ENCODE data around the gene OR10H1.

DNA sequence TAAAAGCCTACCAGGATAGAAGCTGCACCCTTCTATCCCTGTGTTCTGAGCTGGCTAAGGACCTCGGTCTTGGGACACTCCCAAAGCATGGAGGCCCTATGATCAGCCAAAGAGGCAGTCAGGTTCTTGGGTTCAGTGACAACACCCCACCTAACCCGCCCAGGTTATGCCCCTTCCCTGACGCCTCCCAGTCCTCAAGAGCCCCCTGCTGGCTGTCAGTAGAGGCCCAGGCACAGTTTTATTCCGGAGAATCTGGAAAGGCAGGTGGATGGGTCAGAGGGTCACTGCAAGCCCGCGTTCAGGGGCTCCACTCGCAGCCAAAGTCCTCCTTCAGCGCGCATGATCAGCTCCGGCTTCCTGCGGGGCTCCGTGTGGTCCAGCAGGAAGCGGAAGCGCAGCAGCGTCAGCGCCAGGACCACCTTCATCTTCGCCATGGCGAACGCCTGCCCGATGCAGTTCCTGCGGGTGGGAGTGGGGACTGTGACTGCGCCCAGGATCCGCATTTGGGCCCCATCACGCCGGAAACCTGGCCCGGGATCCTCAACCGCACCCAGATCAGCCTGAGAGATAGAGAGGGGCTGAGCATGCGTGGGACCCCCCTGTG lies 55.4 kb downstream of the OR10H1 start:
- TF ChIP-seq CTCF (IDR thresholded peaks at IDR 0.05), result no peak
- TF ChIP-seq EZH2 (IDR thresholded peaks at IDR 0.05), result no peak

Measured in neural progenitor cell (in vitro differentiated cells).